Measurements from ENCODE around the gene SIAH1.
"Not testable (repeated sequence)": the region's sequence is repeated elsewhere in the genome, so short reads cannot be mapped to it uniquely, and the experiment has no call there.

Gene SIAH1

GRCh38 chr16:48409839-48410632 lies 24.8 kb upstream of the SIAH1 start:
- CTCF ChIA-PET: interaction anchor here (1.3 to 1.4 kb wide), 2 partner anchors 10 to 24 kb away, joined by 3 to 6 read pairs; no protein-coding TSS in a partner anchor
- no peak for TF ChIP-seq CTCF (IDR thresholded peaks at IDR 0.05; ENCODE audit: control extremely low read depth, extremely low read depth, low read depth, missing control alignments)
- POLR2A ChIA-PET: no interaction called here
- no peak for DNase-seq (ENCODE audit: extremely low spot score)

- TF ChIP-seq CTCF (IDR thresholded peaks at IDR 0.05; ENCODE audit: control extremely low read depth, extremely low read depth, low read depth, missing control alignments): no peak
- ChIA-PET POLR2A (no interaction called here), CTCF (interaction anchor here (0.7 to 1.3 kb wide), 4 partner anchors 9 to 214 kb away, joined by 3 to 6 read pairs (median 3); no protein-coding TSS in a partner anchor)
- no peak for DNase-seq (ENCODE audit: extremely low spot score)
Measured at GRCh38 chr16:48408688-48409087, 23.5 kb upstream of the SIAH1 start.

- TF ChIP-seq CTCF (IDR thresholded peaks at IDR 0.05; ENCODE audit: control extremely low read depth, extremely low read depth, low read depth, missing control alignments): no peak
- DNase-seq (ENCODE audit: extremely low spot score): no peak
- ChIA-PET CTCF (no interaction called here), POLR2A (no interaction called here)
Measured at GRCh38 chr16:48405907-48406306, 20.7 kb upstream of the SIAH1 start.

- CTCF ChIA-PET: interaction anchor here (1.7 kb wide), 1 partner anchor 218 kb away, joined by 3 read pairs; no protein-coding TSS in a partner anchor
- TF ChIP-seq CTCF (IDR thresholded peaks at IDR 0.05; ENCODE audit: control extremely low read depth, extremely low read depth, low read depth, missing control alignments): no peak
- DNase-seq (ENCODE audit: extremely low spot score): no peak
- POLR2A ChIA-PET: no interaction called here
Measured at GRCh38 chr16:48405153-48405552, 19.9 kb upstream of the SIAH1 start.

GRCh38 chr16:48402547-48402946 lies 17.3 kb upstream of the SIAH1 start:
- CTCF ChIA-PET; DNase-seq (ENCODE audit: extremely low spot score); POLR2A ChIA-PET: not testable (repeated sequence)

GRCh38 chr16:48395375-48395774 lies 10.2 kb upstream of the SIAH1 start:
- POLR2A ChIA-PET: no interaction called here
- DNase-seq (ENCODE audit: extremely low spot score): no peak

More at GRCh38 chr16:48395375-48395774, 10.2 kb upstream of the SIAH1 start:
- CTCF ChIA-PET: interaction anchor here (0.9 kb wide), 1 partner anchor 10 kb away, joined by 3 read pairs; the partner anchor contains the start of gene SIAH1
- TF ChIP-seq CTCF (IDR thresholded peaks at IDR 0.05; ENCODE audit: control extremely low read depth, extremely low read depth, low read depth, missing control alignments): no peak

Data from GM10248 (cell line).